Smooth muscle cell of the pulmonary artery (primary cell): ENCODE measurements around the gene TMEM91. TPM values are rescaled to one million over a fixed set of nuclear protein-coding genes. Genes with fewer than 3 reads are reported as not detected.

Experiments
- total RNA-seq: library from RNA; depleted of rRNA; stranded (reverse); fragments of >200 nt; gene quantifications from 2 replicates; pipeline ENCODE4 v1.2.3, GENCODE V29; 2014

TMEM91 gene
- 3.6 and 6.5 TPM in 2 replicates for total RNA-seq

DNA sequence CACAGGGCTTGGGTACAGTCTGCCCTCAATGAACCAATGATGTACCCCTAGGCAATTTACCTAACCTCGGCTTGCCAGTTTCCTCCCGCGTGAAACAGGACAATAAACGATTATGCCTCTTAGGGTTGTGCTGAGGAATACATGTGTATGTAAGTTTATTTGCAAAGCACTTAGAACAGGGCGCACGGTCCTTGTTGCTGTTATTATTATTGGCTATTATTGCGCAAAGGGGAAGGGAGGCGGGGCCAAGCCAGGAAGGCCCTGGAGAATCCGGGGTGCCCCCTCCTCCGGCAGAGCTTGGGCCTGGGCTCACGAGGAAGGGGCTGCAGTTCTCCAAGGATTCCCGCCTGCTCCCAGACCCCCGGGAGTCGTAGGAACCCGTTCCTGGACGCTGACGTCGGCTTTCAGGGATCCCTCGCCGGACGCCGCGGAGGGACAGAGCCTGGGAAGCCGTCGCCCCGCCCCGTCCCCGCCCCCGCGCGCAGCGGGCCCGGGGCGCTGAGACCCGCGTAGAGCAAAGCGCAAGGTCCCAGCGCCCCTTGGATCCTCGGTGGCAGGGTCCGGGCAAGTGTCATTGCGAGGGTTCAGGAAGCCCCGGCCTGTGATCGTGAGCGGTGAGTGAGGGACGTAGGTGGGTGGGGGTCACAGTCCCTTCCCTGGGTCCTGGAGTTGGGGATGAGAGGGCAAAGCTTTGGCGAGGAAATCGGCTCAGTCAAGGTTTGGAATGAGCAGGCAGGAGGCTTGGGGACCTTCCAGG lies at the start of gene TMEM91:
Gene TMEM91 (plus strand): TSS at position 293 of the 757 bp plus-strand sequence. CDS start 1,777 bp downstream, outside the sequence.

DNA sequence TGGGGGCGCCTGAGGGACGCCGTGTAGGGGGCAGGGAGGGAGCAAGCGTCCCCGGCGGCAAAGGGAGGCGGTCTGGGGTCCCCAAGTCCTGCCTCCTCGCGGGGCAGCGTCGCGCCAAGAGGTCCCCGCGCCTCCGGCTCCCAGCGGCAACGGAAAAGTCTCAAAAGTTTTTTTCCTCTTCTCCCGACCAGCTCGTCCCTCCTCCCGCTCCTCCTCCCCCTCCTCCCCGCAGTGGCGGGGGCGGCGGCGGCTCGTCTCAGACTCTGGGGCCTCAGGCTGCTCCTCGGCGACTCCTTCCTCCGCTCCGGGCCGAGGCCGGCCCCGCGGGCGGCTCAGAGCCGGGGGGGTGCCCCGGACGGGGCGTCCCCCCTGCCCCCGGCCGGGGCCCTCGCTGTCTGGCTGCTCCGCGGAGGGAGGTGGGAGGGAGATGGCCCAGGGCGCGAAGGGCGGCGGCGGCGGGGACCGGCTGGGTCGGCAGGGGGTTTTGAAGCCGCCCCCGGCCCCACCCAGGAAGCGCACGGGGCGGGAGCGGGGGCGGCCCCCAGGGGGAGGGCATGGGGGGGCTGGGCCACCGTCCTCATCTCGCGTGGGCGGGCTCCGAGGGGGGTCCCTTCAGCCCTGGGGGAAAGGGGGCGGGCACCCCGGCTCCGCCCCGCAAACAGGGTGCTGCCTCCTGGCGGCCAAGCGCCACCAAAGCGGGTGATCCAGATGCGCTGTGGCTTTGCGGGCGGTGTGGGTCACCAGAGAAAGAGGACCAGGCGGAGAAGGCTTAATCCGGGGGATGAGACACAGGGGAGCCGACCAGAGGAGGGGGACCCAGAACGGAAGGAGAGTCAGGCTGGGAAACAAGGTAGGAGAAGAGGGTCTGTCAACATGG lies 22.6 kb upstream of the TMEM91 start, which contains the start of gene TGFB1:
Gene TGFB1 (minus strand): TSS at position 457 of the 877 bp plus-strand sequence. CDS start 878 bp downstream, outside the sequence.

GRCh38 chr19:41363753-41364523 lies 12.4 kb upstream of the TMEM91 start, which contains the start of gene B9D2:
B9D2 (minus strand) TSS chr19:41364149; CDS start chr19:41363519, 630 bp downstream.

GRCh38 chr19:41397086-41398049 lies 21.0 kb downstream of the TMEM91 start, which contains the start of the genes BCKDHA and EXOSC5:
BCKDHA (plus strand) TSS chr19:41397818; CDS start chr19:41397828, 10 bp downstream.
EXOSC5 (minus strand) TSS chr19:41397359; CDS start chr19:41397328, 31 bp downstream.

DNA sequence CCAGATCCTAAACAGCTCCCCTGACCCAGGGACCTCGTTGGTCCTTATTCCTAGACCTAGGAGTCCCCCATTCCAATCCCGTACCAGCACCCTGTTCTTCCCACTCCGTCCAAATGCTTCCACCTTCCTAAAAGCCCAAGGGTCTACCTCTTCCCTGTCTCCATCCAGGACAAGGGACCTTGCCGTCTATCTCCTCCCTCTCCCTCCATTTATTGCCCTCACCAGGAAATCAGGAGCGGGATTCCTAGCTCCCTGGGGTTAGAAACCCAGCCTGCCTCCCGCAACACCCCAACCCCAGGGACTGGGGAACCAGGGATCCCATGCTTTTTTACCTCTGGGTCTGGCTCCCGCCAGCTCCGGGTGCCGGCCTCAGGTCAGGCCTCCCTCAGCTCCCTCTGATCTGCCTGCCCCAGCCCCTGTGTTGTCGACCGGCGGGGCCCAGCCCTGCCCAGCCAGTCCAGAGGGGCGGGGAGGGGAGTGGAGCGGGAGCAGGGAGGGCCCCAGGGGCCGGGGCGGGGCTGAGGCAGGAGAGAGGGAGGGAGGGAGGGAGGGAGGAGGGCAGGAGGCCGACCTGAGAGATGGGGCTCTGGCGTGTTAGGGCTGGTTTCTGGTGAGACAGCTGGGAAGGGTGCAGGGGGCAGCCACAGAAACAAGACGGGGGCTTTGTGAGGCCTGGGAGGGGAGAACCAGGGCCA lies 50.8 kb downstream of the TMEM91 start, which contains the start of gene B3GNT8:
Gene B3GNT8 (minus strand): TSS at position 423 of the 695 bp plus-strand sequence. CDS start 596 bp downstream, outside the sequence.

Other genes with a start within 250 kb of the TMEM91 start
- gene CYP2S1, start 183.3 kb upstream of the TMEM91 start, total RNA-seq: 0.13 and 0.46 TPM in 2 replicates
- 378 and 448 TPM in 2 replicates for gene AXL, start 157.3 kb upstream of the TMEM91 start, total RNA-seq
- gene HNRNPUL1, start 112.2 kb upstream of the TMEM91 start, total RNA-seq: 90.1 and 90.8 TPM in 2 replicates
- gene CCDC97, start 66.4 kb upstream of the TMEM91 start, total RNA-seq: 8.5 and 10.9 TPM in 2 replicates
- 44.2 and 105 TPM in 2 replicates for gene TGFB1, start 22.6 kb upstream of the TMEM91 start, total RNA-seq
- gene B9D2, start 12.4 kb upstream of the TMEM91 start, total RNA-seq: 4.0 and 4.5 TPM in 2 replicates
- 10.1 and 14.4 TPM in 2 replicates for gene EXOSC5, start 20.8 kb downstream of the TMEM91 start, total RNA-seq
- 52.6 and 61.1 TPM in 2 replicates for gene BCKDHA, start 21.3 kb downstream of the TMEM91 start, total RNA-seq
- gene B3GNT8, start 50.8 kb downstream of the TMEM91 start, total RNA-seq: 2.2 and 2.3 TPM in 2 replicates
- 28.6 and 33.4 TPM in 2 replicates for gene DMAC2, start 63.4 kb downstream of the TMEM91 start, total RNA-seq
- not detected in 2 replicates for gene ERICH4, start 66.6 kb downstream of the TMEM91 start, total RNA-seq
- gene CEACAM21, start 199.6 kb downstream of the TMEM91 start, total RNA-seq: not detected in 2 replicates